HG03460 (cell line): ENCODE results near the gene SEZ6L.

Source experiments
- ATAC-seq: cut with Tn5 transposase; IDR thresholded peaks from one replicate; pipeline ENCODE4 v1.9.1; 2021; ENCODE audit not compliant: unreplicated experiment

SEZ6L gene

DNA sequence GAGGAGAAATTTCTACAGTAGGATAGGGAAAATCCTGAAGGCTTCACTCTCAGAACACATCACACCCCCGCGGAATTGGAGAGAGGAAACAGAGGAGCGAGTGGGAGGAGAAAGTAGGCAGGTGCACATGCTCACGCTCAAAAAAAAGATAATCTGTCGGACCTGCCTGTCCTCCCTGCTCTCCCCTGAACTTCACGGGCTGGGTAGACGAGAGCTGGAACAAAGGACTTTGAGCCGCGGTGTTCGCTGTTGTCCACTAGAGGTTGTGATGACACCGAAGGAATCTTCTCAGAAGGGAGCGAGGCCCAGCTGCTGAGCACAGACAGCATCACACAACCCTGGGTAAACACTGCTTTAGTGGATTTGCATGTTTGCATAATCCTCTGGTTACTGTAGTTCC lies 5.0 kb downstream of the SEZ6L start:
- no peak for ATAC-seq

DNA sequence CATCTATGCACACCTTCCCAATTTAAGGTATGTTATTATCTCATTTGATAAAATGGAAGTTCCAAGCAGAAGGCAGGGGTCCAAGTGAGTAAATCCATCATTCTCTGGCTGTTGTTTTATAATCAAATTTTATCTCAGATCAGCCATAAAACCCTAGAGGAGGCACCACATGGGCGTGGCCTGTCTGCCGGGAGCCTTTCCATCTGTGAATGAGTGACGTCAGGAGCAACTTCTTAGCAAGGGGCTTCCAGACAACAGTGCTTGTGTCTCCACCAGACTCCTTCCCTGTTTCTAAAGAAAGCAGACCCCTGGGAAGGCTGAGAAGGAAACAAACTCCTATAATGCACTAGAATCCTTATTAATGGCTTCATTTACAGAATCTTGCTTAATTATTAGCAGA lies 13.5 kb downstream of the SEZ6L start:
- no peak for ATAC-seq

DNA sequence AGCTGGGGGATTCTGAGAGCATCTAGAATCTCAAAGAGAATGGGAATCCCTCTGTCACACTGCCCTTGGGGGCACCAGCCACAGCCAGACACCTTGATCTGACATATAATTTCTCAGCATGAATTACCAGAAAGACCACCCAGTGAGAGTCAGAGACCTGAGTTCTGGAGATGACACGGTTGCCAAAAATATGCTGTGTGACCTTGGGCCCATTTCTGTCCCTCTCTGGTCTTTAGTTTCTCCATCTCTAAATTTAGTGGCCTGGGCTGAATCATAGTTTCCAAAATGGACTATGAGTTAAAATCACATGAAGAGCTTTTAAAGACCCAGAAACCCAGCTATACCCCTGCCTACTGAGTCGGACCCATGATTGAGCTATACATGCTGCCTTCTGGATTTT lies 15.9 kb downstream of the SEZ6L start:
- ATAC-seq, result no peak

DNA sequence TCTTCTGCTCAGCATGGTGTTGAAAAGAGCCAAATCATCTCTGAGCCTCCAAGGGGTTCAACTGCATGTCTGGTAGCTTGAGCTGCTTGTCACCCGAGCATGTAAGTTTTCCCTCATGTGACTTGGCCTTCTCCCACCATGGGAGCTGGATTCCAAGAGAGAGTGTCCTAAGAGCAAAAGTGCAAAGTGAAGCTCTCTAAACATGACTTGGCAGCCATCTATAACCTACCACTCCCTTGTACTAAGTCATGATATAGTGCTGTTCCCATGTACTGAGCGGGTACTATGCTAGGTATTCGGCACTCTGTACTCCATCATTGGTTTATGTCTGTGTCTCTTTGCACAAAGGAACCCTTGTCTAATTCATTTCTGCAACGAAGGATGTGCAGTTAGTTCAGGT lies 19.1 kb downstream of the SEZ6L start:
- ATAC-seq, result no peak

DNA sequence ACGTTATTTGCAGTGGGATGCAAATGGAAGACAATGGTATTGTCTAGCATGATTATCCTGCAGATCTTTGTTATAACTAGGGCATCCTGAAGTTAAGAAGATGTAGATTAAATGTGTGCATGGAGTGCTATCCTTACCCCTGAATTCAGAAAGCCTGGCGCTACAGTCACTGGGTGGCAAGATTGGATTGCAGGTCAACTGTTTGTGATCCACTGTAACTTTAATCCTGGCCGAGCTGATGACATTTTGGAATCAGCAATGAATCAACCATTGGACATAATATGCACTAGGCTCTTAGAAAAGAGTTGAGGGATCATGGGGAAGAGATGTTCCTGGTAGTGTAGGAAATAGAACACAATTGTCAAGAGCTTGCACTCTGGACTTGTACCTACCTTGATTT lies 25.1 kb downstream of the SEZ6L start:
- no peak for ATAC-seq

DNA sequence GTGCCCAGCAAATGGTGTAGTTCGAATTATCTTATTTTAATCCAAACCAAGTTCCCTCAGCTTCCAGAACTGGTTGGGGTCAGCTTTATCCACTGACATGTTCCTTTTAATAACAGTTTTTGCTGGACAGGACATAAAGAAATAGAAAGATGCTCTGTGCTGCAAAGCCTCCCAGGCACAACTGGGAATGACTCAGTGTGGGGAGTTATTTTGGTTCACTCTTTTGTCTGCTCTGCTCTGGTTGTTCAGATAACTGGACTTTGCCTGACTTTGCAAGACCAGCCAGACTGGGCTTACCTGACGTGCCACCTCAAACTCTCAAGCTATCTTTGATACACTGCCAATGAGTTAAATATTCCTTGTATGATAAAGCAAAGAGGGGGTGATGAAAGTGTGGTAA lies 25.6 kb downstream of the SEZ6L start:
- no peak for ATAC-seq

DNA sequence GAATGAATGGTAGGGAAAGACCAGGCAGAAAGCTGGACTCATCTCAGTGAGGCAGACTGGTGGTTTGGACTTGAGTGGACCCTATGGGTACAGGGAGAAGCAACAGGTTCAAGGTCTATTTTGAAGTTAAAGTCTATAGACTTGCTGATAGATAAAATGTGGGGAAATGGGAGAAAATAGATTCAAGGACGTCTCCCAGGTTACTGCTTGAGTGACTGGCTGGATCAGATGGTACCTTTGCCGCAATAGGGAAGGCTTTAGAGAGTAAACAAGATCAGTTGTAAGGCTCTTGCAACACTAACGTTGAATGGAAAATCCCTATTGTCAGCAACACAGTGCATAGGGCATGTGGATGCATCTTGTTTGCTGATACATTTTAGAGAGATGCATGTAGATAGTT lies 27.4 kb downstream of the SEZ6L start:
- no peak for ATAC-seq

DNA sequence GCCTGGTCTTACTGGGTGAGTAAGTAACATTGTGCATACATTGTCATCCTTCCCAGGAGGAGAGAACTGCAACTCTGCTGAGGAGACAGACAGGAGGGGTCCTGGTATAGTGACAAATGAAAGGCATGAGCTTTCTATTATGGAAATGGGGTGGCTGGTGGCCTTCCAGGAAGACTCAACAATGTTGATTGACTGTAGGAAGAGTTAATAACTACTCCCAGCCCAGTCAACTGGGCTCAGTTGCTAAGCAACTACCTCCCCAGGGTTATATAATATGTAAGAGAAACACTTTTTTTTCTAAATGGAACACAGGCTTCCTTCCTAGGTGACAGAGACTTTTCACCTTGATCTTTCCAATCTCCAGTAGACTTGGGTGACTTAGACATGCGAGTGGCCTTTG lies 28.2 kb downstream of the SEZ6L start:
- ATAC-seq, result no peak

DNA sequence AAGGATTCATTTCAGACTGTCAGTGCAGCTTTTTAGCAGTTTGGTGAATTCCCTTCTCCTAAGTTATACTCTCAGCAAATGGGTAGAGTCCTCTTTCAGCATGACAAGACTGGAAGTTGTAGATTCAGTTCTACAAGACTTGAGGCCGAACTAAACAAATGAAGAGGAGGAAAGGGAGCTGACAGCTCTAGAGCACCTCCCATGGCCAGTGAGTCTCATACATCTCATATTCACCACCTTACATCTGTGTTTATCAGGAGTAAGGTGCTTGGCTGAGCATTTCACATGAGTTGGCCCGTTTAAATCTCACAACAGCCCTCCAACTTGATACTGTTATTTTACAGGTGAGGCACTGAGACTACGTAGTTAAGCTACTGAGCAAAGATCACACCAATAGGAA lies 30.4 kb downstream of the SEZ6L start:
- no peak for ATAC-seq

DNA sequence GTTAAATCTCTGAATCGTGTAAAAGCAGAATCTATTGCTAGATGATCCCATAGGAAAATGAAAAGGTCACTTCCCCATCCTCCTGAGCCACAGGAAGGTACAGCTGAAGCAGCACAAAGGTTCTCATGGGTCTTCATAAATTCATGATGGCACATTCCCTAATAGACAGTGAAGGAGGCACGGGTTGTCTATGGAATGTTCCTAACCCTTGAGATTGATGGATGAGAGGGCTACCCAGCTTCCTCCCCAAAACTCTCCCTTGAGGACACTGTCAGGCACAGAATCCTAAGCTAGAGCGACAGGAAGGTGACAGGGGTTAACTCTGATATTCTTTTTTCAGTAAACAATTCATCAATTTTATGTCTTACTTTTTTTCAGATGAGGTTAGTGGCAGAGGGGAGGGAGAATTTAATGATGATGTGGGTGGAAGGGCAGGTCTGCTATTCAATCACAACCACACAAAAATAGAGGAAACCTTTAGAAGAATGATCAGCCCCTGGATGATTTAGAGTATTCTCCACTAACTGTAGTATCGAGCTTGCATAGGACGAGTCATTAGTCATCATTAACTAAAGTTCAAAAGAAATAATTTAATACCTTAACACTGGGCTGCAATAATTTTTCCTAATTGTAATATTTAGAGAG lies 33.1 kb downstream of the SEZ6L start:
- no peak for ATAC-seq

DNA sequence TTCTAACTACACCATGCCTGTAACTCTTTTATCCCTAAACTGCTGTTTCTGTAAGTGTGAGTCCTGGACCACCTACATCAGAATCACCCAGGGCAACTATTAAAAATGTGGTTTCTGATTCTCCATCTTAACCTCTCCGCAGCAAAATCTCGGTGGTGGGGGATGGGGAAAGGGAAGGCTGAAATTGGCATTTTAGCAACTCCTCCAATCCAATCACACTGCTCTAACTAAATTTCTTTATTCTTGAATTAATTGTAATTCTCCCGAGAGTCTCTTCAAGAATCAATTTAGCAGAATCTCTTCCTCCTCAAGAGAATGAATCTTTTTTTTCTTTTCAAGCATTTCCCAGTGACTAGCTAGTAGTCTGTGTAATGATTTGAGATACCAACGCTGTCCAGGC lies 36.2 kb downstream of the SEZ6L start:
- ATAC-seq, result no peak

DNA sequence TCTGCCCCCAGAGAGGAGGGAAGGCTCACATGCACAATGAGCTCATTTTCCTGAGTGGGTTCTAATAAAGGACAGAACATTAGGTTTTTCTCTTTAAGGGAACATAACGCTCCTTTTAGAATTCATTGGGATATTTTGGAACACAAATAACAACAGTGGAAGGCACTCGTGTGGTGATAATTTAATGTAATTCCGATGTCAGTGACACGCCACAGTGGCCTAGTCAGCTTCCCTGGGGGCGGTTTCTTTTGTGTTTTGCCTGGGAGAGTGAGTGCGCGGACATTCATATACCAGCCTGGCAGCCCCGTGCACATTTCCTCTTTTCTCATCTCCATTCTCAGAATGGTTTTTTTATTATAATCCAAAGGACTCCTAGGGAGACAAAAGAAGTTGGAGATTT lies 41.1 kb downstream of the SEZ6L start:
- no peak for ATAC-seq

DNA sequence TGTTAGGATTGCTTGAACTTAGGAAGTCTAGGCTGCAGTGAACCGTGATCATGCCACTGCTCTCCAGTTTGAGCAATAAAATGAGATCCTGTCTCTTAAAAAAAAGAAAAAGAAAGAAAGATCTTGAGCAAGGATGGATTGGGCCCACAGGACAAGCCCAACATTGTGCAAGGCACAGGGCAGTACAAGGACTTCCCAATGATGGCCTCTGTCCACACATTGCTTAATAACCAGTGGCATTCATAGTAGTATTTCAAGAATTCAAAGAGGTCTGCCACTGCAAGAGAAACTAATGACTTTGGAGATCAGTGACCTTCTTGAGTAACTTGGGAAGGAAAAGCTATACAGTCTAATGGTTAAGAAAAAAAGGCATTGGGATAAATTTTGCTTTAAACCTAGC lies 44.6 kb downstream of the SEZ6L start:
- ATAC-seq, result no peak

DNA sequence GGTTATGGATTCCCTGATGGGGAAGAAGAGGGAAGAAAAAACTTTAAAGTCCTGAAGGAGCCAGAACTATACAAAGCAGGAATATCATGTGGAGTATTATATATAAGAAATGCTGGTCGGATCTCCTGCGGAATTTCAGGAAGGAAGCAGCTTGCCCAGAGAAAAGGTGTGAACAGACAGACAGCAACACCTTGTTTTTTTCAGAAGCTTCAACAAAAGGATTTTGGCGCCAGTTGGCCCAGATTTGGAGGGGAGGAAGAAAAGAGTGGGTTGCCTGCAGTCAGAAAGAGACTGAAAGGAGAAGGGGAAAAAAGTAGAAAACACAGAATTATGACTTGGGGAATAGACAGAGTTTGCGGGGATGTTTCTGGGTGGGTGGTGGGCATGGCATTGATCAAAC lies 45.2 kb downstream of the SEZ6L start:
- no peak for ATAC-seq

DNA sequence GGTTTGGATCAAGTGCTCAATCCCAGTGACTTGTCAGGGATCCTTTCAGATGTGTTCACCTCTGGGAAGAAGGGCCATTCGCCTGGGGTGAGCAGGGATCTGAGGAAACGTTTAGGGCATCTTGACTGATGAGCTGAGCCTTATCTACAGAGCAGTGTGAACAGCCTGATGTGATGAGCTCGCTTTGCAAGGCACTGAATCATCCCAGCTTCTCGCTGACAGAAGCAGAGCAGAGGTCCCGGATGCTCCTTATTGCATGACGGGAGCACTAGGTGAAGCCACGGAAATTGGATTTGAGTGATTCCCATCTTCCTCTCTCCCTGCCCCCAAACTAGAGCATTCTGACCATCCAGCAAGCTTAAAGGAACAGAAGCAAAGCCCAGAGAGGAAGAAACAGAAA lies 46.5 kb downstream of the SEZ6L start:
- ATAC-seq, result no peak

DNA sequence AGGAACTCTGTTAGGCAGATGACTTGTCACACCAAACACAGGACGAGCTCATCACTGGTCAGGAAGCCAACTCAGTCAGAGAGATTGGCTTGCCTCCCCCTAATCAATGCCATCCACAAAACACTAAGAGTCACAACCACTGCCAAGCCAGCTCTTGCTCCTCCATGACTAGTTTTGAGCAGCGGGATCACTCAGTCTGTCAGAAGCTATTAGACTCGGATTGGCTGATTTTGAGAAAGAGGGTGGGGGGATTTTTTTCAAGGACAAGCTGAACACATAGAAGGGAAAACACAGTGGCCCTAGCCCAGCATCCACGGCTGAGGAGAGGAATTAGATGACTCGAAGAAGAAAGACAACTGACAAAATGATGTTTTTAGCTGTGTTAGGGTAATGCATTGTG lies 55.9 kb downstream of the SEZ6L start:
- no peak for ATAC-seq

DNA sequence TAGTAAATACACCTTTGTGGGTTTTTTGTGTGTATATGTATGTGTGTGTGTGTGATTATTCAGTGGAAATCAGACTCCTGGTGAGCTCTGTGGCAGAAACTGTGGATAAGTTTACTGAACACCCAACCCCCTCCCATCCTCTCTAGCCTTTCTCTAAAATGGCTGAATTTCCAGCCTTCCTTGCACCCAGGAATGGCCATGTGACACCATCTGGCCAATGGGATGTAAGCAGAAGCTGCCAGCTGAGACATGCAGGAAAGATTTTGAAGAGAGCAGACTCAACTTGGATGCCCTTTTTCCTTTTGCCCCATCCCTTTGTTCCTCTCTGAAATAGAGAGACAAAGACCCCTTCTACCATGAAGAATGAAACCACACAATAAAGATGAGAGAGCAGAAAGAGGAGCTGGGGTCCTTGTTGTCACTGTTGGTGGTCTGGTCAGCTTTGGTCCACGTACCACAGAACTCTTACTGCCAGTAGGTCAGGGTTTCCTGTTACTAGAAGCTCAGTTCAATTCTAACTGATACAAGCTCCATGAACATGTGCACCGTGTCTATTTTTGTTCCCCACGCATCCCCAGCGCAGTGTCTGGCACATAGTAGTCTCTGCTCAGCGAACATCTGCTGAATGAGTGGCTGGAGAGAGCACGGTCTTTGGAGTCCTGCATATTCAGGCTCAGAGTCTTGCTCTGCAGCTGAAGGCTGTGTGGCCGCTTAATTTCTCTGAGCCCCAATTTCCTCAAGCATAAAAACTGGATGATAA lies 57.5 kb downstream of the SEZ6L start:
- no peak for ATAC-seq

DNA sequence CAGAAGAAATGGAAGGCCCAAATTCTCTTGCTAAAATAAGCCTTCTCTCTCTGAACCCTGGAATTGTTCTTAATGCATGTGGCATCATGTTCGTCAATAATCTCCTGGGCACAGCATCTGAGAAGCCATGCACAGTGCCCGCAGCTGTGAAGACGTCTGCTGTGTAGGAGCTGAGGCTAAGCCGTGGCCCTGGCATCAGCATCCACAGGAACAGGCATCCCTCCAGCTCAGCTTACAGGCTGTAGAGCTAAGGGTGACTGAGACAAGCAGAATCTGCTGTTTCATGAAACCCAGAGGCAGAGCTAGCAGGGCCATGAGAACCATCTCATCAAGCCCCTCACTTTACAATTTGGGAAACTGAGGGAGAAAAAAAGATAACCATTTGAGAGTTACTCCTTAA lies 60.6 kb downstream of the SEZ6L start:
- no peak for ATAC-seq

DNA sequence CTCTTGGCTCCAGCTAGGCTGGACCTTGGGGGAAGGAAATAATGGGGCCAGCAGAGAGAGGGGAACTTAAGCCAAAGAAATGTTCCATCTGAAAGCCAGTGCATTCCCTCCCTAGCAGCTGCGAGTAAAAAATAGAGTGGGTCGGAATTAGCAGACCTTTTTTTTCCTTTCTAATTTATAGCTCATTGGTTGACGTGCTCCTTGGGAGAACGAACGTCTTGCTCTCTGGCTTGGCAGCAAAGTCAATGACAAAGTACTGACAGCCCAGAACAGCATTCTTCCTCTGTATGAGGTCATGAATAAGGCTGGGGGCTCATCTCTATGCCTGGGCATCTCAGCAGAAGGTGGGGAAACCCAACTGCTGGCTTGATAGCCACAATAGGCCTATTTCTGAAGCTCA lies 65.0 kb downstream of the SEZ6L start:
- ATAC-seq, result no peak

DNA sequence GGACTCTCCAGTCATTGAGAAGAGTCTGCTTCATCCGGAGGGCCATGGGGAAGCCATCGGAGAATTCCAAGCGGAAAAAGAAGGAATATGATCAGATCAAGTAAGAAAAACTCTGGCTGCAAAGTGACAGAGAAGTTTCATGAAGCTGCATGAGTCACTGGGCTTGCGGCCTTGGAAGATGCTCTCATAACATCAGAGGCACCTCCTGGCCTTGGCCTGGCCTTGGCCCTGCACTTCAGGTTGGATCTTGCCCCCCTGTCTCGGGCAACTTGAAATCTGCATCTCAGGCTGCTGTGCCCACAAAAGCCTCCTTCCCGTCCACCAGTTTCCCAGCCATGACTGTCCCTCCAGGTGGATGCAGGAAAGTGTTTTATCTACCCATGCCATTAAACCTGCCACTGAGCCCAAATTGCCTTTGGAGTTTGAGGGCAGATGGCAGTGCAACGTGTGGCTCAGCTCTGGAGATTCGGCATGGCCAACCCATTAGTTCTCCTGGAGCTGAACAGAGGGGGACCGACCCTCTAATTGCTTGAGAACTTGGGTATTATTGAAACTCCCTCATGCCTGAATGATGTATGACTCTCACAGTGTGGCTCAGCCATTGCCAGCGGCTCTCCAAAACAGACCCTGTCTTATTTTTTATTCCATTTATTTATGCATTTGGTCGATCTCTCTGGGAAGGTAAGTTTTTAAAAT lies 66.7 kb downstream of the SEZ6L start:
- no peak for ATAC-seq

DNA sequence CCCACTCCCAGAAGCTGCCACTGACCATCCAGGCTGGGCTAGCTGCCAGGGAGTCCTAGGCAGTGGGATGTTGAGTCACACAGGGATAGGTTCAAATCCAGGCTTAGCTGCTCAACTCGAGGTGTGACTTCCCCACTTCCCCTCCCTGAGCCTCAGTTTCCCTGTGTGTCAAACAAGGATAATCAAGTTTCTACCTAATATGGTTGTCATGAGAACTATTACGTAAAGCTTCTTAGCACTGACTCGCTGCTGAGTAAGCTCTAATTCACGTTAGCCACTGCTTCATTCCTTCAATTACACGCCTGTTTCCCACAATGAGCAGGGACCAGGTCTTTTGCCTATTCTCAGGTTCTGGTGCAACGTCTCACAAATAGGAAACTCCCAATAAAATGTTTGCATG lies 67.7 kb downstream of the SEZ6L start:
- ATAC-seq, result no peak

DNA sequence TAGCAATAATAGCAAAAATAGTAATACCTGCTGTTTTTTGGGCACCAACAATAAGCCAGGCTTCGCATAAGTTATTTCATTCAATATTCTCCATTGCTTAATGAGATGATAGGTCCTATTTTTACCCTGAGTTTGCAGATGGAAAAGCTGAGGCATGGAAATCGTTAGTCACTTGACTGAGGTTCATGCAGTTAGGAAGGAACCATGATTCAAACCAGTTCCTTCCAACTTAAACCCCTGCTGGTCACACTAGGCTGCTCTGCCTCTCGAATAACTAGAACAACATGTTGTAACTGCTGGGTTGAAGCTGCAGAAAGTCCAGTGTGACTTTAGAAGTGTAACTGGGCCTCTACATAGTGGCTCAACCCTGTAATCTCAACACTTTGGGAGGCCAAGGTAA lies 69.3 kb downstream of the SEZ6L start:
- no peak for ATAC-seq
